Caco-2 (cell line): ENCODE results near the gene NACC1. TPM values are rescaled to one million over a fixed set of nuclear protein-coding genes. Genes with fewer than 3 reads are reported as not detected.

Source experiments
- BruUV-seq: library from RNA; stranded (reverse); fragments of 400-500 nt; replicated peaks from 2 replicates; lab custom pipeline; 2021; lab: Mats Ljungman, UMichigan
- CTCF ChIA-PET: fragments of 300-600 bp; sonication (Branson Sonifier 250); formaldehyde crosslinking; loops from one replicate; lab custom pipeline; 2022; ENCODE audit warnings: antibody characterized with exemption; lab: Charles Lee
- POLR2A ChIA-PET: fragments of 300-600 bp; sonication (Branson Sonifier 250); formaldehyde crosslinking; loops from one replicate; lab custom pipeline; 2022; ENCODE audit warnings: antibody characterized with exemption; lab: Charles Lee
- DNase-seq, 2 experiments: peaks; one replicate each; pipeline versions ENCODE4 v3.0.0 to v3.0.0-alpha.2; 2020 to 2022
- H3K27me3 ChIP-seq: replicated peaks from 2 replicates; pipeline ENCODE4 v1.6.0; 2011; ENCODE audit warnings: low read length; ENCODE audit not compliant: control insufficient read depth, insufficient read depth
- H3K36me3 ChIP-seq: 2 replicates; pipeline ENCODE4 v1.5.1; 2011; ENCODE audit warnings: low read length; ENCODE audit not compliant: control insufficient read depth, insufficient read depth
- H3K4me1 ChIP-seq: fragments of 250-450 bp; sonication (Bioruptor Pico); 2 replicates; pipeline ENCODE4 v1.5.1; 2020; ENCODE audit warnings: mild to moderate bottlenecking
- H3K4me3 ChIP-seq: 2 replicates; pipeline ENCODE4 v1.5.1; 2011; ENCODE audit warnings: low read depth, mild to moderate bottlenecking, control low read depth, low read length
- H3K9me3 ChIP-seq: fragments of 250-450 bp; sonication (Bioruptor Pico); 2 replicates; pipeline ENCODE4 v1.5.1; 2020; ENCODE audit warnings: mild to moderate bottlenecking, moderate library complexity
- H3K27ac Mint-ChIP-seq: one replicate; pipeline ENCODE4 v1.8.0; 2022; ENCODE audit warnings: mixed read lengths; ENCODE audit not compliant: unreplicated experiment
- H3K27me3 Mint-ChIP-seq: one replicate; pipeline ENCODE4 v1.8.0; 2022; ENCODE audit warnings: mixed read lengths; ENCODE audit not compliant: insufficient read depth, unreplicated experiment
- H3K36me3 Mint-ChIP-seq: one replicate; pipeline ENCODE4 v1.8.0; 2022; ENCODE audit warnings: mild to moderate bottlenecking, mixed read lengths; ENCODE audit not compliant: insufficient read depth, unreplicated experiment
- H3K4me1 Mint-ChIP-seq: one replicate; pipeline ENCODE4 v1.8.0; 2022; ENCODE audit warnings: low read depth, mixed read lengths; ENCODE audit not compliant: unreplicated experiment
- H3K4me3 Mint-ChIP-seq: one replicate; pipeline ENCODE4 v1.8.0; 2022; ENCODE audit warnings: mild to moderate bottlenecking, moderate library complexity, mixed read lengths; ENCODE audit not compliant: unreplicated experiment
- H3K9me3 Mint-ChIP-seq: one replicate; pipeline ENCODE4 v1.8.0; 2022; ENCODE audit warnings: mixed read lengths; ENCODE audit not compliant: unreplicated experiment
- CTCF ChIP-seq, 2 experiments: fragments of 200-600 bp in 1 of 2; IDR thresholded peaks; 1 replicate in 1 of 2; 2 replicates in 1 of 2; pipeline versions ENCODE4 v1.5.1 to v1.8.0; 2011 to 2022; ENCODE audit warnings: antibody characterized with exemption in 1 of 2, control low read depth in 1 of 2, inconsistent platforms in 1 of 2, low read depth in 1 of 2, low read length in 1 of 2, mild to moderate bottlenecking in 1 of 2, moderate library complexity in 1 of 2; ENCODE audit not compliant: insufficient read depth in 1 of 2, severe bottlenecking in 1 of 2, unreplicated experiment in 1 of 2
- intact Hi-C: fragments of 100-400 bp; cut with micrococcal nuclease; formaldehyde crosslinking; loops from one replicate; pipeline ENCODE4 v1.10.0; 2022; ENCODE audit not compliant: unreplicated experiment
- total RNA-seq: library from RNA; stranded (reverse); gene quantifications from 2 replicates; pipeline ENCODE4 v1.2.3, GENCODE V29; 2022

NACC1 gene
- total RNA-seq, 1 experiment from 2014 or later, result 89.6 TPM

- BruUV-seq, result no TSS peak
- DNase-seq, result no peak
- Mint-ChIP-seq H3K27me3 (peaks cover 2% of the 10 kb centered on the region), H3K4me1 (no peaks in the 10 kb centered on the region), H3K9me3 (no peaks in the 10 kb centered on the region), H3K36me3 (no peaks in the 10 kb centered on the region), H3K4me3 (no peak overlapping the region), H3K27ac (no peak overlapping the region)
- H3K36me3 ChIP-seq, result no peaks in the 10 kb centered on the region
- H3K4me1 ChIP-seq, result no peaks in the 10 kb centered on the region
- POLR2A ChIA-PET, result interaction anchor here (0.5 kb wide), 1 partner anchor 24 kb away, joined by 5 read pairs; no protein-coding TSS in a partner anchor
- TF ChIP-seq CTCF (IDR thresholded peaks at IDR 0.05; ENCODE audit: insufficient read depth in 1 of 2, low read depth in 1 of 2, low read length in 1 of 2, severe bottlenecking in 1 of 2, unreplicated experiment in 1 of 2), result no peak
- H3K4me3 ChIP-seq, result no peak overlapping the region
- no peaks in the 10 kb centered on the region; the same call in 1 of the 2 replicates for H3K27me3 ChIP-seq
- CTCF ChIA-PET, result interaction anchor here (1.1 kb wide), 1 partner anchor 114 kb away, joined by 3 read pairs; no protein-coding TSS in a partner anchor
- intact Hi-C loops, result no loop called here
- no peaks in the 10 kb centered on the region for H3K9me3 ChIP-seq
These were observed 39.0 kb upstream of the NACC1 start for GRCh38 chr19:13078897-13079541.

- H3K27me3 ChIP-seq, result no peaks in the 10 kb centered on the region; the same call in 1 of the 2 replicates
- Mint-ChIP-seq H3K4me1 (no peaks in the 10 kb centered on the region), H3K27me3 (peaks cover 5% of the 10 kb centered on the region), H3K27ac (no peak overlapping the region), H3K4me3 (no peak overlapping the region), H3K36me3 (no peaks in the 10 kb centered on the region), H3K9me3 (no peaks in the 10 kb centered on the region)
- ChIA-PET CTCF (interaction anchor here (0.5 to 1.1 kb wide), 2 partner anchors 114 to 133 kb away, joined by 3 read pairs; no protein-coding TSS in a partner anchor), POLR2A (no interaction called here)
- TF ChIP-seq CTCF (IDR thresholded peaks at IDR 0.05; ENCODE audit: insufficient read depth in 1 of 2, low read depth in 1 of 2, low read length in 1 of 2, severe bottlenecking in 1 of 2, unreplicated experiment in 1 of 2), result no peak
- no peaks in the 10 kb centered on the region for H3K9me3 ChIP-seq
- no peak overlapping the region for H3K4me3 ChIP-seq
- no peak for DNase-seq
- no peaks in the 10 kb centered on the region for H3K36me3 ChIP-seq
- intact Hi-C loops, result no loop called here
- no peaks in the 10 kb centered on the region for H3K4me1 ChIP-seq
- no TSS peak for BruUV-seq
These were observed 38.5 kb upstream of the NACC1 start for GRCh38 chr19:13079542-13079986.

- H3K27ac Mint-ChIP-seq, result no peak overlapping the region
These were observed 35.7 kb upstream of the NACC1 start for GRCh38 chr19:13082192-13083007.

More at GRCh38 chr19:13082192-13083007, 35.7 kb upstream of the NACC1 start:
- BruUV-seq, result no TSS peak
- Mint-ChIP-seq H3K4me1 (no peaks in the 10 kb centered on the region), H3K9me3 (no peaks in the 10 kb centered on the region), H3K4me3 (no peak overlapping the region), H3K36me3 (no peaks in the 10 kb centered on the region), H3K27me3 (peaks cover 5% of the 10 kb centered on the region)
- intact Hi-C loops, result no loop called here
- ChIA-PET CTCF (interaction anchor here (0.7 to 1.8 kb wide), 5 partner anchors 14 to 224 kb away, joined by 3 to 7 read pairs (median 3); no protein-coding TSS in a partner anchor), POLR2A (no interaction called here)
- Histone ChIP-seq H3K4me1 (no peaks in the 10 kb centered on the region), H3K36me3 (no peaks in the 10 kb centered on the region), H3K27me3 (no peaks in the 10 kb centered on the region; the same call in 1 of the 2 replicates), H3K4me3 (no peak overlapping the region), H3K9me3 (no peaks in the 10 kb centered on the region)
- TF ChIP-seq CTCF (IDR thresholded peaks at IDR 0.05; ENCODE audit: insufficient read depth in 1 of 2, low read depth in 1 of 2, low read length in 1 of 2, severe bottlenecking in 1 of 2, unreplicated experiment in 1 of 2), result peak; percentile 29 to 43
- DNase-seq, result peak; percentile 53 to 59
